Measurements from ENCODE around the gene UQCRFS1. TPM values are rescaled to one million over a fixed set of nuclear protein-coding genes. Genes with fewer than 3 reads are reported as not detected.

UQCRFS1 gene
- total RNA-seq, 1 experiment from 2014 or later: 44.0 TPM

DNA sequence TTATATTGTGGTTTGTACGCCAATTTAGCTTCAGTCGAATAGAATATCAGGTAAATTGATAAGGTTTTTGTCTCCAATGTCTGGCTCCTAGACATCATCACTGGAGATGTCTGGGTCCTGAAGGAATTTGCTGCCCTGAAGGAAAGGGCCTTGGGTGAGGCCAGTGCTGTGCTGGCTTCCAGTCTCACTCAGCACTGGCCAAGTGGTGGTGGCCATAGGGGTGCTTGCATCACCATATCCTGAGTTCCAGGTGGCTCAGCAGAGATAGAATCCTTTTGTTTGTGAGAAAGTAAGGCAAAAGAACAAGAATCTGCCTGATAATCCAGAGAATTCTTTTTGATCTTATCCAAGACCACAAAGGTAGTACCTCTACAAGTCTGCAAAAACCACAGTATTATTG is 39.1 kb downstream of the UQCRFS1 start:
- no peaks in the 10 kb centered on the region for H3K36me3 Mint-ChIP-seq (ENCODE audit: insufficient read depth, unreplicated experiment)
- no peaks in the 10 kb centered on the region for H3K27me3 Mint-ChIP-seq (ENCODE audit: insufficient read depth, unreplicated experiment)
- H3K9me3 ChIP-seq: peaks cover 10% of the 10 kb centered on the region; the same call in 1 of the 2 replicates
- H3K27me3 ChIP-seq (replicated peaks; ENCODE audit: control insufficient read depth, insufficient read depth, low read length): no peaks in the 10 kb centered on the region
- BruUV-seq (replicated peaks): no TSS peak
- no peaks in the 10 kb centered on the region for H3K36me3 ChIP-seq (ENCODE audit: control insufficient read depth, insufficient read depth, low read length)
- ChIA-PET CTCF (no interaction called here), POLR2A (no interaction called here)
- H3K4me1 ChIP-seq: no peaks in the 10 kb centered on the region
- intact Hi-C loops (cut with micrococcal nuclease; ENCODE audit: unreplicated experiment): no loop called here
- H3K27ac Mint-ChIP-seq (ENCODE audit: unreplicated experiment): no peak overlapping the region
- peaks cover 42% of the 10 kb centered on the region for H3K9me3 Mint-ChIP-seq (ENCODE audit: unreplicated experiment)
- H3K4me3 Mint-ChIP-seq (ENCODE audit: unreplicated experiment): no peak overlapping the region
- no peak for DNase-seq
- TF ChIP-seq, protein P1, sequence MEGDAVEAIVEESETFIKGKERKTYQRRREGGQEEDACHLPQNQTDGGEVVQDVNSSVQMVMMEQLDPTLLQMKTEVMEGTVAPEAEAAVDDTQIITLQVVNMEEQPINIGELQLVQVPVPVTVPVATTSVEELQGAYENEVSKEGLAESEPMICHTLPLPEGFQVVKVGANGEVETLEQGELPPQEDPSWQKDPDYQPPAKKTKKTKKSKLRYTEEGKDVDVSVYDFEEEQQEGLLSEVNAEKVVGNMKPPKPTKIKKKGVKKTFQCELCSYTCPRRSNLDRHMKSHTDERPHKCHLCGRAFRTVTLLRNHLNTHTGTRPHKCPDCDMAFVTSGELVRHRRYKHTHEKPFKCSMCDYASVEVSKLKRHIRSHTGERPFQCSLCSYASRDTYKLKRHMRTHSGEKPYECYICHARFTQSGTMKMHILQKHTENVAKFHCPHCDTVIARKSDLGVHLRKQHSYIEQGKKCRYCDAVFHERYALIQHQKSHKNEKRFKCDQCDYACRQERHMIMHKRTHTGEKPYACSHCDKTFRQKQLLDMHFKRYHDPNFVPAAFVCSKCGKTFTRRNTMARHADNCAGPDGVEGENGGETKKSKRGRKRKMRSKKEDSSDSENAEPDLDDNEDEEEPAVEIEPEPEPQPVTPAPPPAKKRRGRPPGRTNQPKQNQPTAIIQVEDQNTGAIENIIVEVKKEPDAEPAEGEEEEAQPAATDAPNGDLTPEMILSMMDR (IDR thresholded peaks at IDR 0.05; ENCODE audit: insufficient read depth in 1 of 2, low read depth in 1 of 2, low read length in 1 of 2, severe bottlenecking in 1 of 2, unreplicated experiment in 1 of 2): no peak
- no peaks in the 10 kb centered on the region for H3K4me1 Mint-ChIP-seq (ENCODE audit: low read depth, unreplicated experiment)
- H3K4me3 ChIP-seq (ENCODE audit: low read depth, low read length): no peak overlapping the region

GRCh38 chr19:29172302-29172701 is 40.6 kb downstream of the UQCRFS1 start:
- TF ChIP-seq, protein P1 (IDR thresholded peaks at IDR 0.05; ENCODE audit: insufficient read depth in 1 of 2, low read depth in 1 of 2, low read length in 1 of 2, severe bottlenecking in 1 of 2, unreplicated experiment in 1 of 2): no peak
- no peak overlapping the region for H3K27ac Mint-ChIP-seq (ENCODE audit: unreplicated experiment)
- Histone ChIP-seq H3K4me3 (ENCODE audit: low read depth, low read length) (no peak overlapping the region), H3K4me1 (no peaks in the 10 kb centered on the region), H3K9me3 (no peaks in the 10 kb centered on the region), H3K36me3 (ENCODE audit: control insufficient read depth, insufficient read depth, low read length) (no peaks in the 10 kb centered on the region), H3K27me3 (replicated peaks; ENCODE audit: control insufficient read depth, insufficient read depth, low read length) (no peaks in the 10 kb centered on the region)
- H3K4me3 Mint-ChIP-seq (ENCODE audit: unreplicated experiment): no peak overlapping the region
- H3K4me1 Mint-ChIP-seq (ENCODE audit: low read depth, unreplicated experiment): no peaks in the 10 kb centered on the region
- no TSS peak for BruUV-seq (replicated peaks)
- intact Hi-C loops (cut with micrococcal nuclease; ENCODE audit: unreplicated experiment): no loop called here
- H3K36me3 Mint-ChIP-seq (ENCODE audit: insufficient read depth, unreplicated experiment): no peaks in the 10 kb centered on the region
- H3K9me3 Mint-ChIP-seq (ENCODE audit: unreplicated experiment): peaks cover 38% of the 10 kb centered on the region
- DNase-seq: no peak
- POLR2A ChIA-PET: no interaction called here
- CTCF ChIA-PET: no interaction called here
- H3K27me3 Mint-ChIP-seq (ENCODE audit: insufficient read depth, unreplicated experiment): no peaks in the 10 kb centered on the region

- TF ChIP-seq, protein P1 (IDR thresholded peaks at IDR 0.05; ENCODE audit: insufficient read depth in 1 of 2, low read depth in 1 of 2, low read length in 1 of 2, severe bottlenecking in 1 of 2, unreplicated experiment in 1 of 2): no peak
- Histone ChIP-seq H3K36me3 (ENCODE audit: control insufficient read depth, insufficient read depth, low read length) (no peaks in the 10 kb centered on the region), H3K9me3 (no peaks in the 10 kb centered on the region), H3K4me3 (ENCODE audit: low read depth, low read length) (no peak overlapping the region), H3K27me3 (replicated peaks; ENCODE audit: control insufficient read depth, insufficient read depth, low read length) (no peaks in the 10 kb centered on the region), H3K4me1 (no peaks in the 10 kb centered on the region)
- intact Hi-C loops (cut with micrococcal nuclease; ENCODE audit: unreplicated experiment): no loop called here
- Mint-ChIP-seq H3K27ac (ENCODE audit: unreplicated experiment) (no peak overlapping the region), H3K36me3 (ENCODE audit: insufficient read depth, unreplicated experiment) (no peaks in the 10 kb centered on the region), H3K9me3 (ENCODE audit: unreplicated experiment) (peaks cover 31% of the 10 kb centered on the region), H3K4me1 (ENCODE audit: low read depth, unreplicated experiment) (no peaks in the 10 kb centered on the region), H3K4me3 (ENCODE audit: unreplicated experiment) (no peak overlapping the region), H3K27me3 (ENCODE audit: insufficient read depth, unreplicated experiment) (no peaks in the 10 kb centered on the region)
- DNase-seq: no peak
- CTCF ChIA-PET: no interaction called here
- POLR2A ChIA-PET: no interaction called here
- no TSS peak for BruUV-seq (replicated peaks)
Observed at GRCh38 chr19:29171525-29171924, 41.4 kb downstream of the UQCRFS1 start.
